Fibroblast of villous mesenchyme (primary cell): ENCODE measurements around the gene FAM193A. TPM values are rescaled to one million over a fixed set of nuclear protein-coding genes. Genes with fewer than 3 reads are reported as not detected.
"Not testable (repeated sequence)": the region's sequence is repeated elsewhere in the genome, so short reads cannot be mapped to it uniquely, and the experiment has no call there.

Experiments
- DNase-seq: peaks from one replicate; pipeline ENCODE4 v3.0.0-alpha.2; 2010; ENCODE audit warnings: low read depth
- H3K4me3 ChIP-seq: 2 replicates; pipeline ENCODE4 v1.5.1; 2011; ENCODE audit warnings: low read depth, mild to moderate bottlenecking, low read length
- CTCF ChIP-seq: IDR thresholded peaks from 2 replicates; pipeline ENCODE4 v1.5.1; 2012; ENCODE audit warnings: low read depth, mild to moderate bottlenecking, low read length; ENCODE audit not compliant: insufficient read depth
- total RNA-seq: library from RNA; depleted of rRNA; stranded (reverse); fragments of >200 nt; gene quantifications from 2 replicates; pipeline ENCODE4 v1.2.3, GENCODE V29; 2012

The FAM193A gene
- total RNA-seq, 1 donor, result 23.7 TPM

GRCh38 chr4:2507259-2507658, 29.2 kb upstream of the FAM193A start:
- TF ChIP-seq CTCF, result no peak
- DNase-seq, result no peak
- H3K4me3 ChIP-seq, result no peak overlapping the region

- no peak for DNase-seq
- H3K4me3 ChIP-seq, result no peak overlapping the region
- no peak for TF ChIP-seq CTCF
Observed at GRCh38 chr4:2507855-2508254, 28.6 kb upstream of the FAM193A start.

GRCh38 chr4:2510351-2511259, 25.8 kb upstream of the FAM193A start:
- no peak for TF ChIP-seq CTCF
- H3K4me3 ChIP-seq, result no peak overlapping the region
- no peak for DNase-seq

GRCh38 chr4:2511645-2512131, 24.8 kb upstream of the FAM193A start:
- no peak overlapping the region for H3K4me3 ChIP-seq
- DNase-seq, result no peak
- no peak for TF ChIP-seq CTCF

- DNase-seq, result no peak
- no peak overlapping the region for H3K4me3 ChIP-seq
- no peak for TF ChIP-seq CTCF
Observed at GRCh38 chr4:2512396-2513135, 23.9 kb upstream of the FAM193A start.

- H3K4me3 ChIP-seq, DNase-seq: not testable (repeated sequence)
Observed at GRCh38 chr4:2514193-2514592, 22.3 kb upstream of the FAM193A start.

GRCh38 chr4:2514944-2515343, 21.5 kb upstream of the FAM193A start:
- DNase-seq, H3K4me3 ChIP-seq: not testable (repeated sequence)
